ENCODE measurements around the gene CDH23. TPM values are rescaled to one million over a fixed set of nuclear protein-coding genes. Genes with fewer than 3 reads are reported as not detected.

The CDH23 gene
- total RNA-seq, 2 experiments from 2014 or later = 4.6 to 5.2 TPM

DNA sequence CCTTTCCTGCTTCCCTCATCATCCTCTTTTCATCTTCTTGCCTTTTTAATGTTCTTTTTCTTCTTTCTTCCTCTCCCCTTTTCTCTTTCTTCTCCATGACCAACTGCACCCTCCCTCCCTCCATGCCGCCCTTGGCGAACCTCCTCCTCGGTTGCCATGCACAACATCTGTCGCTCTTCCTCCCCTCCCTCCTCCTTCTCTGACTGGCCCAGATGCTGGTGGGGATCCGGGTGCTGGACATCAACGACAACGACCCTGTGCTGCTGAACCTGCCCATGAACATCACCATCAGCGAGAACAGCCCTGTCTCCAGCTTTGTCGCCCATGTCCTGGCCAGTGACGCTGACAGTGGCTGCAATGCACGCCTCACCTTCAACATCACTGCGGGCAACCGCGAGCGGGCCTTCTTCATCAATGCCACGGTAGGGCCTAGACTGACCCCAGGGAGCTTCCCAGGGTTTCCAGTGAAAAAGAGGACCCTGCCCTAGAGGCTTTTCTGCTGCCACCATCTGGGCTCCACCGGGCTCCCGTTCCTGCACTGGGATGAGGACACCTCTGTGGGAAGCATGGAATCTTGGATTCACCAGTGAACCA is 388.1 kb downstream of the CDH23 start:
- Histone ChIP-seq H3K27ac (ENCODE audit: low read depth in 1 of 2, low read length in 2 of 2) (no peak overlapping the region), H3K36me3 (ENCODE audit: insufficient read depth, low read length) (no peaks in the 10 kb centered on the region), H3K9me3 (ENCODE audit: control insufficient read depth in 1 of 2, insufficient read depth in 1 of 2, low read length in 2 of 2) (no peaks in the 10 kb centered on the region), H3K4me1 (ENCODE audit: insufficient read depth, low read length) (peaks cover 4% of the 10 kb centered on the region), H3K27me3 (ENCODE audit: control insufficient read depth in 1 of 2, insufficient read depth in 2 of 2, low read length in 2 of 2) (no peaks in the 10 kb centered on the region), H3K4me3 (ENCODE audit: low read length) (no peak overlapping the region)
- intact Hi-C loops (cut with DNase I, micrococcal nuclease) = no loop called here
- ChIA-PET POLR2A (no interaction called here), CTCF (no interaction called here)
- Mint-ChIP-seq H3K4me3 (no peak overlapping the region), H3K9me3 (no peaks in the 10 kb centered on the region), H3K27me3 (no peaks in the 10 kb centered on the region), H3K36me3 (ENCODE audit: low read depth) (no peaks in the 10 kb centered on the region), H3K27ac (no peak overlapping the region), H3K4me1 (ENCODE audit: low read depth) (no peaks in the 10 kb centered on the region)
- TF ChIP-seq, protein P1, sequence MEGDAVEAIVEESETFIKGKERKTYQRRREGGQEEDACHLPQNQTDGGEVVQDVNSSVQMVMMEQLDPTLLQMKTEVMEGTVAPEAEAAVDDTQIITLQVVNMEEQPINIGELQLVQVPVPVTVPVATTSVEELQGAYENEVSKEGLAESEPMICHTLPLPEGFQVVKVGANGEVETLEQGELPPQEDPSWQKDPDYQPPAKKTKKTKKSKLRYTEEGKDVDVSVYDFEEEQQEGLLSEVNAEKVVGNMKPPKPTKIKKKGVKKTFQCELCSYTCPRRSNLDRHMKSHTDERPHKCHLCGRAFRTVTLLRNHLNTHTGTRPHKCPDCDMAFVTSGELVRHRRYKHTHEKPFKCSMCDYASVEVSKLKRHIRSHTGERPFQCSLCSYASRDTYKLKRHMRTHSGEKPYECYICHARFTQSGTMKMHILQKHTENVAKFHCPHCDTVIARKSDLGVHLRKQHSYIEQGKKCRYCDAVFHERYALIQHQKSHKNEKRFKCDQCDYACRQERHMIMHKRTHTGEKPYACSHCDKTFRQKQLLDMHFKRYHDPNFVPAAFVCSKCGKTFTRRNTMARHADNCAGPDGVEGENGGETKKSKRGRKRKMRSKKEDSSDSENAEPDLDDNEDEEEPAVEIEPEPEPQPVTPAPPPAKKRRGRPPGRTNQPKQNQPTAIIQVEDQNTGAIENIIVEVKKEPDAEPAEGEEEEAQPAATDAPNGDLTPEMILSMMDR (IDR thresholded peaks at IDR 0.05) = no peak
- DNase-seq = no peak
- no peak for ATAC-seq (ENCODE audit: poor library complexity)

DNA sequence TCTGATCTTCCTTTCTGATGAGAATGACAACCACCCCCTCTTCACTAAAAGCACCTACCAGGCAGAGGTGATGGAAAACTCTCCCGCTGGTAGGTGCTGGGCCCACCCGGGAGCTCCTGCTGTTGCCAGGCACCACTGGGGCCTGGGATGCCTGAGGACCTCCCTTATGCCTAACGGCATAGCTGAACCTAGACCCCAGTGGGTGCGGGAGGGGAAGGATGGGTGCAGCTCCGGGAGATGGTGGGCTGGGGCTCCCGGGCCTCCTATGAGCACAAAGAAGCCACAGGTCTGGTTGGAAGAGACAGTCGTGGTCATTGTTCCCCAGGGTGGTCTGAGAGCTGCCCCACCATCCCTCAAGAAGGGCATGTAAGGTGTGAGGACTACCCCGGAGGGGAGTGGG is 392.2 kb downstream of the CDH23 start:
- intact Hi-C loops (cut with DNase I, micrococcal nuclease) = no loop called here
- POLR2A ChIA-PET = no interaction called here

DNA sequence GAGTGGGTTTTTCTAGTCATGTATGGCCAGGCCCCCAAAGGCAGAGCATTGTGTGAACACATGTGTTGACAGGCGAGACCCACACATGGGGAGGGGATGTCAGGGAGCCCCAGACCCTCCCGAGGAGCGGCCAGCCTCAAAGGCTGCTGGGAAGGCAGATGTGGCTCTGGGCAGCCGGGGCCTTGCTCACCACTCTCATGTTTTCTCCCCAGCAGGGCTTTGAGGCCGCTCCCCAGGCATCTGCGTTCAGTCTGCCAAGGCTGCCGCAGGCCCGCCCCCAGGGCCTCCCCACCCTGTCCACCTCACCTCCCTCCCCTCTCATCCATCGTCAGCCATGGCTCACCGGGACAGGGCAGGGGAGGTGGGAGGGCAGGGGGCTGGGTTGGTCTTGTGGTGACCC is 393.2 kb downstream of the CDH23 start:
- no peaks in the 10 kb centered on the region for H3K27me3 ChIP-seq (ENCODE audit: control insufficient read depth in 1 of 2, insufficient read depth in 2 of 2, low read length in 2 of 2)
- no peak overlapping the region for H3K27ac Mint-ChIP-seq
- no peak overlapping the region for H3K27ac ChIP-seq (ENCODE audit: low read depth in 1 of 2, low read length in 2 of 2)
- H3K4me3 ChIP-seq (ENCODE audit: low read length) = no peak overlapping the region
- H3K36me3 Mint-ChIP-seq (ENCODE audit: low read depth) = no peaks in the 10 kb centered on the region
- DNase-seq (no peak), ATAC-seq (ENCODE audit: poor library complexity) (no peak)
- no peaks in the 10 kb centered on the region for H3K9me3 Mint-ChIP-seq
- no peaks in the 10 kb centered on the region for H3K36me3 ChIP-seq (ENCODE audit: insufficient read depth, low read length)
- H3K4me3 Mint-ChIP-seq = no peak overlapping the region
- intact Hi-C loops (cut with DNase I, micrococcal nuclease) = no loop called here
- TF ChIP-seq, protein P1 (IDR thresholded peaks at IDR 0.05) = no peak
- ChIA-PET CTCF (no interaction called here), POLR2A (no interaction called here)
- H3K4me1 ChIP-seq (ENCODE audit: insufficient read depth, low read length) = peaks cover 4% of the 10 kb centered on the region
- H3K9me3 ChIP-seq (ENCODE audit: control insufficient read depth in 1 of 2, insufficient read depth in 1 of 2, low read length in 2 of 2) = no peaks in the 10 kb centered on the region
- H3K27me3 Mint-ChIP-seq = no peaks in the 10 kb centered on the region
- H3K4me1 Mint-ChIP-seq (ENCODE audit: low read depth) = no peaks in the 10 kb centered on the region

More for the DNA sequence above, 392.2 kb downstream of the CDH23 start:
- H3K4me3 Mint-ChIP-seq = no peak overlapping the region
- Histone ChIP-seq H3K36me3 (ENCODE audit: insufficient read depth, low read length) (no peaks in the 10 kb centered on the region), H3K27me3 (ENCODE audit: control insufficient read depth in 1 of 2, insufficient read depth in 2 of 2, low read length in 2 of 2) (no peaks in the 10 kb centered on the region), H3K4me1 (ENCODE audit: insufficient read depth, low read length) (peaks cover 4% of the 10 kb centered on the region), H3K4me3 (ENCODE audit: low read length) (no peak overlapping the region), H3K27ac (ENCODE audit: low read depth in 1 of 2, low read length in 2 of 2) (no peak overlapping the region), H3K9me3 (ENCODE audit: control insufficient read depth in 1 of 2, insufficient read depth in 1 of 2, low read length in 2 of 2) (no peaks in the 10 kb centered on the region)
- no peaks in the 10 kb centered on the region for H3K9me3 Mint-ChIP-seq
- H3K27me3 Mint-ChIP-seq = no peaks in the 10 kb centered on the region
- H3K4me1 Mint-ChIP-seq (ENCODE audit: low read depth) = no peaks in the 10 kb centered on the region
- ATAC-seq (ENCODE audit: poor library complexity) (no peak), DNase-seq (no peak)
- no peak overlapping the region for H3K27ac Mint-ChIP-seq
- CTCF ChIA-PET = no interaction called here
- H3K36me3 Mint-ChIP-seq (ENCODE audit: low read depth) = no peaks in the 10 kb centered on the region
- TF ChIP-seq, protein P1 (IDR thresholded peaks at IDR 0.05) = no peak
